Measurements from ENCODE around the gene EZH2. TPM values are rescaled to one million over a fixed set of nuclear protein-coding genes. Genes with fewer than 3 reads are reported as not detected.

EZH2 gene
- total RNA-seq, 1 experiment from 2014 or later, result 48.1 TPM

DNA sequence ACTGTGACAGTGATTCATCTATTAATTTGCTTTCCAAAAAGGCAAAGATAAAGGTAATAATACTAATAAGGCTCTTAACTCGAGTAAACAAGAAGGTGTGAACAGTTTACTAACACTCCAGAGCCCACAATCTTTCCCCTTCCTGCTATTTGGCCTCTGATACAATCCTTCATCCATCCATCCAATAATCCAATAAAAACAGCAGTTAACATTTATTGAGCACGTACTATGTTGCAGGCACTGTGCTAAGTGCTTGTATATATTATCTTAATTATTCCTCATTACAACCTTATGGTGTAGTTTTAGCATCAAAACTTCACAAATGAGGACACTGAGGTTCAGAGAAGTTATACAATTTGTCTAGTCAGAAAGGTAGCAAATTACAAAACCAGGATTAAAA, 49.5 kb downstream of the EZH2 start:
- CTCF ChIA-PET, result interaction anchor here (0.9 to 1.0 kb wide), 2 partner anchors 128 to 592 kb away, joined by 3 to 4 read pairs; no protein-coding TSS in a partner anchor

DNA sequence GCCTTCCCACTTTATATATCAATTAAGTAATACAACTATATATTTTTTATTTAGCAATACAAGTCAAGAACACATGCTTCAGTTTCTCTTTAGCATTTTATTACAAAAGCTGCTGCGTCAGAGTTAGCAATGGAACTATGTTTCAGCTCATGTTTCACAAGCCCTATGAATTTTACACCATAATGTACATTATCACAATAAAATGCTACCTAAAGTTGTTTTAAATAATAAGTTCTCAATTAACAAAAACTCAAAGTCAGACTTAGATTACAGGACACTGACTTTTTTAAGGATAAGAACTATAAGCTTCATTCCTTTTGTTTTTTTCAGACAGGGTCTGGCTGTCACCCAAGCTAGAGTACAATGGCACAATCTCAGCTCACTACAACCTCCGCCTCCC, 52.3 kb downstream of the EZH2 start:
- Mint-ChIP-seq H3K9me3 (ENCODE audit: unreplicated experiment) (no peaks in the 10 kb centered on the region), H3K36me3 (ENCODE audit: insufficient read depth, unreplicated experiment) (peaks cover 36% of the 10 kb centered on the region), H3K27me3 (ENCODE audit: insufficient read depth, unreplicated experiment) (no peaks in the 10 kb centered on the region), H3K4me3 (ENCODE audit: unreplicated experiment) (no peak overlapping the region), H3K4me1 (ENCODE audit: insufficient read depth, unreplicated experiment) (no peaks in the 10 kb centered on the region), H3K27ac (ENCODE audit: low read depth, unreplicated experiment) (no peak overlapping the region)
- ChIA-PET POLR2A (interaction anchor here (0.8 to 1.8 kb wide), 5 partner anchors 9 to 98 kb away, joined by 3 to 4 read pairs (median 4); no protein-coding TSS in a partner anchor), CTCF (interaction anchor here (1.1 kb wide), 1 partner anchor 110 kb away, joined by 3 read pairs; no protein-coding TSS in a partner anchor)
- intact Hi-C loops (cut with micrococcal nuclease), result no loop called here
- DNase-seq (ENCODE audit: unreplicated experiment), result no peak
- no TSS peak for BruUV-seq (replicated peaks)
- TF ChIP-seq, protein P1, sequence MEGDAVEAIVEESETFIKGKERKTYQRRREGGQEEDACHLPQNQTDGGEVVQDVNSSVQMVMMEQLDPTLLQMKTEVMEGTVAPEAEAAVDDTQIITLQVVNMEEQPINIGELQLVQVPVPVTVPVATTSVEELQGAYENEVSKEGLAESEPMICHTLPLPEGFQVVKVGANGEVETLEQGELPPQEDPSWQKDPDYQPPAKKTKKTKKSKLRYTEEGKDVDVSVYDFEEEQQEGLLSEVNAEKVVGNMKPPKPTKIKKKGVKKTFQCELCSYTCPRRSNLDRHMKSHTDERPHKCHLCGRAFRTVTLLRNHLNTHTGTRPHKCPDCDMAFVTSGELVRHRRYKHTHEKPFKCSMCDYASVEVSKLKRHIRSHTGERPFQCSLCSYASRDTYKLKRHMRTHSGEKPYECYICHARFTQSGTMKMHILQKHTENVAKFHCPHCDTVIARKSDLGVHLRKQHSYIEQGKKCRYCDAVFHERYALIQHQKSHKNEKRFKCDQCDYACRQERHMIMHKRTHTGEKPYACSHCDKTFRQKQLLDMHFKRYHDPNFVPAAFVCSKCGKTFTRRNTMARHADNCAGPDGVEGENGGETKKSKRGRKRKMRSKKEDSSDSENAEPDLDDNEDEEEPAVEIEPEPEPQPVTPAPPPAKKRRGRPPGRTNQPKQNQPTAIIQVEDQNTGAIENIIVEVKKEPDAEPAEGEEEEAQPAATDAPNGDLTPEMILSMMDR (IDR thresholded peaks at IDR 0.05; ENCODE audit: unreplicated experiment), result no peak

More for the DNA sequence above, 49.5 kb downstream of the EZH2 start:
- Mint-ChIP-seq H3K4me1 (ENCODE audit: insufficient read depth, unreplicated experiment) (peaks cover 6% of the 10 kb centered on the region), H3K27me3 (ENCODE audit: insufficient read depth, unreplicated experiment) (no peaks in the 10 kb centered on the region), H3K27ac (ENCODE audit: low read depth, unreplicated experiment) (peak overlapping the region; percentile 13), H3K4me3 (ENCODE audit: unreplicated experiment) (no peak overlapping the region), H3K36me3 (ENCODE audit: insufficient read depth, unreplicated experiment) (peaks cover 28% of the 10 kb centered on the region), H3K9me3 (ENCODE audit: unreplicated experiment) (no peaks in the 10 kb centered on the region)
- POLR2A ChIA-PET, result no interaction called here
- TF ChIP-seq, protein P1 (IDR thresholded peaks at IDR 0.05; ENCODE audit: unreplicated experiment), result no peak
- intact Hi-C loops (cut with micrococcal nuclease), result no loop called here
- no peak for DNase-seq (ENCODE audit: unreplicated experiment)
- BruUV-seq (replicated peaks), result no TSS peak

DNA sequence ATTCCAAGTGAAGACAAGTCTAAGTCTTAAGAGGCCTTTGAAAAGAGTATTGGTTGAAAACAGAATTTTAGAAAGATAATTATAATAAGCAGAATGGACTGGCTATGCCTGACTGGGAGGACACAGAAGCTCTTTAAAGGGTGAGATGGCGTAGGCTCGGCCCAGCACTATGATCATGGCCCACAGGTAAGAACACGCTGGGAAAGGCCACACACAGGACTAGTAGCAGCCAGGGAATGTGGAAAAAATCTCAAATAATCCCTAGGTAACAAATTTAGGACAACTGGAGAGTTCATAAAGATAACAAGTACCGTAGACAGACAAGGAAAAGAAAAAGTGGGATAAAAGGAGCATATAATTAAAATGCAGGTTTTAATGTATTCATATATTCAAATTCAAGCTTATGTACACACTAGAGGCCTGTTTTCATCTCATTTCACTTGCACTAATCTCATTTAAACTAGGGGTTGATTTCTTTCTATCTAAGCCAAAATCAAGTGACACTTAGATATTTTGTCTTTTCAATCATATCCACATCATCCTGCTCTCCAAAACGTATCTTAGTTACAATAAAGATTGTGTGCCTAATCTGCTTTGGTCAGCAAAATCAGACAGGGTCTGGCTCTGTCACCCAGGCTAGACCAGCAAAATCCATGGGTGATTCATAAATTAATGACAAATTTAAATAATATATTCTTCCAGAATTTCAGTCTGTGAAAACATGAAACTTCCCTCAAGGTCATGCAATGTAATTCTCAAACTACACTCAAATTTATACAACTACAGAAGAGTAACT, 53.0 kb downstream of the EZH2 start:
- no peaks in the 10 kb centered on the region for H3K9me3 Mint-ChIP-seq (ENCODE audit: unreplicated experiment)
- BruUV-seq (replicated peaks), result no TSS peak
- intact Hi-C loops (cut with micrococcal nuclease), result no loop called here
- H3K36me3 Mint-ChIP-seq (ENCODE audit: insufficient read depth, unreplicated experiment), result peaks cover 36% of the 10 kb centered on the region
- POLR2A ChIA-PET, result interaction anchor here (1.2 to 1.8 kb wide), 4 partner anchors 9 to 99 kb away, joined by 3 to 4 read pairs (median 4); no protein-coding TSS in a partner anchor
- CTCF ChIA-PET, result no interaction called here
- no peaks in the 10 kb centered on the region for H3K4me1 Mint-ChIP-seq (ENCODE audit: insufficient read depth, unreplicated experiment)
- no peaks in the 10 kb centered on the region for H3K27me3 Mint-ChIP-seq (ENCODE audit: insufficient read depth, unreplicated experiment)
- no peak for DNase-seq (ENCODE audit: unreplicated experiment)
- H3K4me3 Mint-ChIP-seq (ENCODE audit: unreplicated experiment), result no peak overlapping the region
- TF ChIP-seq, protein P1 (IDR thresholded peaks at IDR 0.05; ENCODE audit: unreplicated experiment), result no peak
- H3K27ac Mint-ChIP-seq (ENCODE audit: low read depth, unreplicated experiment), result no peak overlapping the region

DNA sequence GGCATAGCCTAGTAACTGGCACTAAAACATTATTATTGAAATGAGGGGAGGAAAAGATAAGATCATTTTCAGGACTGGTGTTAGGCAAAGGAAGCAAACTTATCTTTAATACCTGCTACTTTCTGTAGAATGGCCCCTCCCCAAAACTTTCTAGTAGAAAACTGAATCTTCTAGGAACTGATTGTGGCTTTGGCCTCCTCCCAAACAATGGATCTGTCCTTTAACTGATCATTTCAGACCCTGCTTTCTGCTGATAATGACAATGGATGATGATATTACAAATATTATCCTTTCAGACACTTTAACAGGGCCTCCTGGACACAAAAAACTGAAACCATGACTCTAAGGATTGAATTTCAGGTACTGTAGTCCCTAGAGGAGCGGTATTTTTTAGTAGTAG, 55.1 kb downstream of the EZH2 start:
- no peaks in the 10 kb centered on the region for H3K4me1 Mint-ChIP-seq (ENCODE audit: insufficient read depth, unreplicated experiment)
- DNase-seq (ENCODE audit: unreplicated experiment), result no peak
- CTCF ChIA-PET, result no interaction called here
- H3K27ac Mint-ChIP-seq (ENCODE audit: low read depth, unreplicated experiment), result no peak overlapping the region
- no TSS peak for BruUV-seq (replicated peaks)
- H3K36me3 Mint-ChIP-seq (ENCODE audit: insufficient read depth, unreplicated experiment), result peaks cover 43% of the 10 kb centered on the region
- TF ChIP-seq, protein P1 (IDR thresholded peaks at IDR 0.05; ENCODE audit: unreplicated experiment), result no peak
- POLR2A ChIA-PET, result no interaction called here
- no peaks in the 10 kb centered on the region for H3K27me3 Mint-ChIP-seq (ENCODE audit: insufficient read depth, unreplicated experiment)
- H3K9me3 Mint-ChIP-seq (ENCODE audit: unreplicated experiment), result no peaks in the 10 kb centered on the region
- no peak overlapping the region for H3K4me3 Mint-ChIP-seq (ENCODE audit: unreplicated experiment)
- intact Hi-C loops (cut with micrococcal nuclease), result no loop called here

Data from MCF 10A (cell line).